ENCODE measurements around the gene B9D1. TPM values are rescaled to one million over a fixed set of nuclear protein-coding genes. Genes with fewer than 3 reads are reported as not detected.

B9D1 gene
- polyA plus RNA-seq, 1 of the 3 experiments (the other 2 are of a cell fraction), result 81.6 TPM

GRCh38 chr17:19382531-19383444 is 20.3 kb upstream of the B9D1 start (continued):
- TF ChIP-seq TEAD4 (IDR thresholded peaks at IDR 0.05; ENCODE audit: borderline replicate concordance, insufficient read depth) (no peak), JUND (IDR thresholded peaks at IDR 0.05) (peak; percentile 2; the same call in 1 of the 2 replicates), USF1 (IDR thresholded peaks at IDR 0.05; ENCODE audit: borderline replicate concordance, low read depth) (no peak), FOSL2 (IDR thresholded peaks at IDR 0.05; ENCODE audit: borderline replicate concordance, low read depth) (no peak), ELF1 (IDR thresholded peaks at IDR 0.05) (0 out of 2 replicates have a peak, but pooled peaks have one; percentile 13), IRF3 (IDR thresholded peaks at IDR 0.05; ENCODE audit: low read depth, low read length) (no peak)

- DNase-seq, result no peak
- Histone ChIP-seq H2AFZ (ENCODE audit: low read depth) (no peak overlapping the region), H3K79me2 (ENCODE audit: insufficient read depth) (peaks cover 72% of the 10 kb centered on the region), H3K27me3 (ENCODE audit: insufficient read depth) (no peaks in the 10 kb centered on the region), H3K9ac (no peak overlapping the region), H3F3A (replicated peaks; ENCODE audit: insufficient read depth) (peaks cover 52% of the 10 kb centered on the region), H4K20me1 (ENCODE audit: insufficient read depth) (0 out of 2 replicates have a peak, but pooled peaks cover 7% of the 10 kb centered on the region), H3K4me3 (ENCODE audit: low read depth in 2 of 2, low read length in 1 of 2) (no peak overlapping the region), H3K9me3 (no peaks in the 10 kb centered on the region), H3K9me2 (no peaks in the 10 kb centered on the region), H3K4me2 (no peak overlapping the region), H3K36me3 (replicated peaks in 1 of 2; ENCODE audit: control insufficient read depth in 1 of 2, insufficient read depth in 2 of 2, low read length in 1 of 2) (peaks cover 31 to 49% of the 10 kb centered on the region in 2 experiments), H3K27ac (ENCODE audit: low read depth in 2 of 2, low read length in 1 of 2) (peak overlapping the region in 1 of 2 experiments; percentile 44; a peak in 1 of 4 replicates), H3K4me1 (ENCODE audit: control insufficient read depth in 1 of 2, insufficient read depth in 2 of 2, low read depth in 1 of 2, low read length in 1 of 2) (peaks cover 33 to 60% of the 10 kb centered on the region in 2 experiments)
- ChIA-PET CTCF (no interaction called here), POLR2A (interaction anchor here (0.6 to 0.7 kb wide), 2 partner anchors 29 to 403 kb away, joined by 3 read pairs; no protein-coding TSS in a partner anchor)
- WGBS (ENCODE audit: low lambda C conversion rate), result 97% methylated on average over 28 of the region's 31 CpGs
- TF ChIP-seq TEAD4 (IDR thresholded peaks at IDR 0.05; ENCODE audit: borderline replicate concordance, insufficient read depth) (no peak), MEF2A (IDR thresholded peaks at IDR 0.05; ENCODE audit: borderline replicate concordance, low read depth) (no peak), RAD21 (IDR thresholded peaks at IDR 0.05; ENCODE audit: low read length) (no peak), PBX3 (IDR thresholded peaks at IDR 0.05) (no peak), REST (IDR thresholded peaks at IDR 0.05; ENCODE audit: low read depth, low read length) (no peak), EZH2phosphoT487 (IDR thresholded peaks at IDR 0.05; ENCODE audit: borderline replicate concordance, low read depth) (no peak), RXRA (IDR thresholded peaks at IDR 0.05; ENCODE audit: borderline replicate concordance, low read depth) (no peak), USF2 (IDR thresholded peaks at IDR 0.05; ENCODE audit: borderline replicate concordance, low read depth, low read length) (no peak), RFX5 (IDR thresholded peaks at IDR 0.05; ENCODE audit: low read length) (no peak), ELF1 (IDR thresholded peaks at IDR 0.05) (no peak), NFIC (IDR thresholded peaks at IDR 0.05; ENCODE audit: borderline replicate concordance) (no peak)
Observed at GRCh38 chr17:19381741-19382444, 19.4 kb upstream of the B9D1 start.

Measured in SK-N-SH (cell line).